Measurements from ENCODE around the gene BLOC1S6. TPM values are rescaled to one million over a fixed set of nuclear protein-coding genes. Genes with fewer than 3 reads are reported as not detected.

BLOC1S6 gene
- polyA plus RNA-seq, 1 experiment: 39.0 TPM

DNA sequence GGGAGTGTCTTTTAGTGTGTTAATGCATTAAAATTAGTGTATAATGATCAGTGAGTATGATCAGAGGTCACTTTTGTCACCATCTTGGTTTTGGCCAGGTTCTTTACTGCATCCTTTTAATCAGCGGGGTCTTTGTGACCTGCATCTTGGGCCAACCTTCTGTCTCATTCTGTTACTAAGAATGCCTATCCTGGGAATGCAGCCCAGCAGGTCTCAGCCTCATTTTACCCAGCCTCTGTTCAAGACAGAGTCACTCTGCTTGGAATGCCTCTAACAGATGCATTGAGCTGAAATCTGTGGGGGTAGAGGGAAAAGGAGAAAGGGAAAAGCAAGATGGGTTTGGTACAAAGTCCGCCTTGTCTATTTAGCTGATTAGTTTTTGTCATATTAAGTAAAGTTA is 5.3 kb upstream of the BLOC1S6 start:
- H3K4me3 ChIP-seq (ENCODE audit: low read depth, low read length): no peak overlapping the region
- H3K27me3 ChIP-seq (ENCODE audit: control insufficient read depth, insufficient read depth, low read length): no peaks in the 10 kb centered on the region
- no peak overlapping the region for H3K27ac ChIP-seq (ENCODE audit: low read depth, low read length)
- CTCF ChIA-PET: no interaction called here
- TF ChIP-seq CTCF (IDR thresholded peaks at IDR 0.05; ENCODE audit: low read depth, low read length): no peak
- DNase-seq (ENCODE audit: low read depth, low spot score): no peak
- H3K9me3 ChIP-seq (ENCODE audit: control insufficient read depth, insufficient read depth, low read length): no peaks in the 10 kb centered on the region
- POLR2A ChIA-PET: no interaction called here

- Histone ChIP-seq H3K4me3 (ENCODE audit: low read depth, low read length) (no peak overlapping the region), H3K27me3 (ENCODE audit: control insufficient read depth, insufficient read depth, low read length) (no peaks in the 10 kb centered on the region), H3K9me3 (ENCODE audit: control insufficient read depth, insufficient read depth, low read length) (peaks cover 4% of the 10 kb centered on the region; the same call in 1 of the 2 replicates), H3K27ac (ENCODE audit: low read depth, low read length) (no peak overlapping the region)
- no peak for TF ChIP-seq CTCF (IDR thresholded peaks at IDR 0.05; ENCODE audit: low read depth, low read length)
- CTCF ChIA-PET: no interaction called here
- POLR2A ChIA-PET: no interaction called here
- DNase-seq (ENCODE audit: low read depth, low spot score): no peak
Observed at GRCh38 chr15:45583731-45584639, 3.2 kb upstream of the BLOC1S6 start.

GRCh38 chr15:45585069-45585791 is 1.9 kb upstream of the BLOC1S6 start:
- DNase-seq (ENCODE audit: low read depth, low spot score): no peak
- CTCF ChIA-PET: interaction anchor here (2.0 to 5.5 kb wide), 4 partner anchors 28 to 156 kb away, joined by 8 to 56 read pairs (median 26); no protein-coding TSS in a partner anchor

GRCh38 chr15:45586125-45586524 is 1.1 kb upstream of the BLOC1S6 start:
- TF ChIP-seq CTCF (IDR thresholded peaks at IDR 0.05; ENCODE audit: low read depth, low read length): no peak
- CTCF ChIA-PET: interaction anchor here (1.1 to 5.5 kb wide), 6 partner anchors 12 to 157 kb away, joined by 5 to 56 read pairs (median 10); no protein-coding TSS in a partner anchor
- peak overlapping the region; percentile 100 for H3K27ac ChIP-seq (ENCODE audit: low read depth, low read length)

More at GRCh38 chr15:45585069-45585791, 1.9 kb upstream of the BLOC1S6 start:
- TF ChIP-seq CTCF (IDR thresholded peaks at IDR 0.05; ENCODE audit: low read depth, low read length): no peak
- Histone ChIP-seq H3K27me3 (ENCODE audit: control insufficient read depth, insufficient read depth, low read length) (no peaks in the 10 kb centered on the region), H3K27ac (ENCODE audit: low read depth, low read length) (no peak overlapping the region), H3K4me3 (ENCODE audit: low read depth, low read length) (no peak overlapping the region), H3K9me3 (ENCODE audit: control insufficient read depth, insufficient read depth, low read length) (peaks cover 4% of the 10 kb centered on the region; the same call in 1 of the 2 replicates)
- POLR2A ChIA-PET: interaction anchor here (0.7 kb wide), 1 partner anchor 131 kb away, joined by 3 read pairs; no protein-coding TSS in a partner anchor

More at GRCh38 chr15:45586125-45586524, 1.1 kb upstream of the BLOC1S6 start:
- DNase-seq (ENCODE audit: low read depth, low spot score): no peak
- peak overlapping the region; percentile 88 for H3K4me3 ChIP-seq (ENCODE audit: low read depth, low read length)
- no peaks in the 10 kb centered on the region for H3K27me3 ChIP-seq (ENCODE audit: control insufficient read depth, insufficient read depth, low read length)
- peaks cover 4% of the 10 kb centered on the region; the same call in 1 of the 2 replicates for H3K9me3 ChIP-seq (ENCODE audit: control insufficient read depth, insufficient read depth, low read length)
- POLR2A ChIA-PET: interaction anchor here (2.1 kb wide), 1 partner anchor 55 kb away, joined by 5 read pairs; no protein-coding TSS in a partner anchor
